Measurements from ENCODE around the gene SORL1.
A peak's percentile ranks its signal among the peaks of the same experiment; 100 is the strongest.
"Not testable (repeated sequence)": the region's sequence is repeated elsewhere in the genome, so short reads cannot be mapped to it uniquely, and the experiment has no call there.

SORL1 gene, protein sequence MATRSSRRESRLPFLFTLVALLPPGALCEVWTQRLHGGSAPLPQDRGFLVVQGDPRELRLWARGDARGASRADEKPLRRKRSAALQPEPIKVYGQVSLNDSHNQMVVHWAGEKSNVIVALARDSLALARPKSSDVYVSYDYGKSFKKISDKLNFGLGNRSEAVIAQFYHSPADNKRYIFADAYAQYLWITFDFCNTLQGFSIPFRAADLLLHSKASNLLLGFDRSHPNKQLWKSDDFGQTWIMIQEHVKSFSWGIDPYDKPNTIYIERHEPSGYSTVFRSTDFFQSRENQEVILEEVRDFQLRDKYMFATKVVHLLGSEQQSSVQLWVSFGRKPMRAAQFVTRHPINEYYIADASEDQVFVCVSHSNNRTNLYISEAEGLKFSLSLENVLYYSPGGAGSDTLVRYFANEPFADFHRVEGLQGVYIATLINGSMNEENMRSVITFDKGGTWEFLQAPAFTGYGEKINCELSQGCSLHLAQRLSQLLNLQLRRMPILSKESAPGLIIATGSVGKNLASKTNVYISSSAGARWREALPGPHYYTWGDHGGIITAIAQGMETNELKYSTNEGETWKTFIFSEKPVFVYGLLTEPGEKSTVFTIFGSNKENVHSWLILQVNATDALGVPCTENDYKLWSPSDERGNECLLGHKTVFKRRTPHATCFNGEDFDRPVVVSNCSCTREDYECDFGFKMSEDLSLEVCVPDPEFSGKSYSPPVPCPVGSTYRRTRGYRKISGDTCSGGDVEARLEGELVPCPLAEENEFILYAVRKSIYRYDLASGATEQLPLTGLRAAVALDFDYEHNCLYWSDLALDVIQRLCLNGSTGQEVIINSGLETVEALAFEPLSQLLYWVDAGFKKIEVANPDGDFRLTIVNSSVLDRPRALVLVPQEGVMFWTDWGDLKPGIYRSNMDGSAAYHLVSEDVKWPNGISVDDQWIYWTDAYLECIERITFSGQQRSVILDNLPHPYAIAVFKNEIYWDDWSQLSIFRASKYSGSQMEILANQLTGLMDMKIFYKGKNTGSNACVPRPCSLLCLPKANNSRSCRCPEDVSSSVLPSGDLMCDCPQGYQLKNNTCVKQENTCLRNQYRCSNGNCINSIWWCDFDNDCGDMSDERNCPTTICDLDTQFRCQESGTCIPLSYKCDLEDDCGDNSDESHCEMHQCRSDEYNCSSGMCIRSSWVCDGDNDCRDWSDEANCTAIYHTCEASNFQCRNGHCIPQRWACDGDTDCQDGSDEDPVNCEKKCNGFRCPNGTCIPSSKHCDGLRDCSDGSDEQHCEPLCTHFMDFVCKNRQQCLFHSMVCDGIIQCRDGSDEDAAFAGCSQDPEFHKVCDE (N-terminal part only)

GRCh38 chr11:121451986-121452608 lies at the start of gene SORL1:
TSS of gene SORL1 (plus strand) at chr11:121452314. CDS start at chr11:121452332, 18 bp downstream.
- peak; percentile 40 to 48 for DNase-seq (ENCODE audit: low read depth in 2 of 2)

- no peak for DNase-seq (ENCODE audit: low read depth in 2 of 2)
These were observed 46.5 kb upstream of the SORL1 start for GRCh38 chr11:121405646-121406045.

DNA sequence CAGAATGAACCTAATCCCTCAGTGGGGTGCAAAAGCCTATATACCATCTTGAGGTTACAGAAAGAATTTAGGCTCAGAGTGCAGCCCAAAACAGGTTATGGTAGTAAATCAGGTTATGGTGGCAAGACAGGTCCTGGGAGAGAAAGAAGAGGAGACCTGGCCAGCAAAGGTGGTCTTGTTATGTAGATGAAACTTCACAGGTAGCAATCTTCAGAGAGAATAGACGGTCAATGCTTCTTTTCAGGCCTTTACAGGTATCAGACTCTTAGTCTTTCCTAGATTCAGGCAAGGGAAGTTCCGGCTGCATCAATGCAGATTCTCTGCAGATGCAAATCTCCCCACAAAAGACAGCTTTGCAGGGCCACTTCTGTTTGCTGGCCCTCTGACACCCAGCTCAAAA lies 45.8 kb upstream of the SORL1 start:
- no peak for DNase-seq (ENCODE audit: low read depth in 2 of 2)

- DNase-seq (ENCODE audit: low read depth in 2 of 2): no peak
These were observed 43.3 kb upstream of the SORL1 start for GRCh38 chr11:121408830-121409229.

DNA sequence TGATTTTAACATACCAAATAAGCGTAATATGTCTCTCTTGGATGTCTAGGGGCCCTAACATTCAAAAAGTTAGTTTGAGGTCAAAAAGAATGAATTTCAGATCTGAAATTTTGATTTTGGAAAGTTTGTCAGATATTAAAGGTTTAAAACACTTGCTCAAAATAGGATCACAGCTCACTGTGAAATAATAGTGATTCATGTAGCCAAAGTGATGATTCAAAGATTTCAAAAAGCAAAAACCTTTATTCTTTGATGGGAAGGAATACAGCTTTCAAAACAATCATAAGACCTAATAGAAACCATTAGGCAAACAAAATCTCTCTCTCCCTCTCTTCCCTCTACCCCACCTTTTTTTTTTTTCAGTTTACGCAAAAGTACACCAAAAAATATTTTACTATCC lies 42.1 kb upstream of the SORL1 start:
- not testable (repeated sequence) for DNase-seq (ENCODE audit: low read depth in 2 of 2)

- not testable (repeated sequence) for DNase-seq (ENCODE audit: low read depth in 2 of 2)
These were observed 40.8 kb upstream of the SORL1 start for GRCh38 chr11:121411330-121411729.

DNA sequence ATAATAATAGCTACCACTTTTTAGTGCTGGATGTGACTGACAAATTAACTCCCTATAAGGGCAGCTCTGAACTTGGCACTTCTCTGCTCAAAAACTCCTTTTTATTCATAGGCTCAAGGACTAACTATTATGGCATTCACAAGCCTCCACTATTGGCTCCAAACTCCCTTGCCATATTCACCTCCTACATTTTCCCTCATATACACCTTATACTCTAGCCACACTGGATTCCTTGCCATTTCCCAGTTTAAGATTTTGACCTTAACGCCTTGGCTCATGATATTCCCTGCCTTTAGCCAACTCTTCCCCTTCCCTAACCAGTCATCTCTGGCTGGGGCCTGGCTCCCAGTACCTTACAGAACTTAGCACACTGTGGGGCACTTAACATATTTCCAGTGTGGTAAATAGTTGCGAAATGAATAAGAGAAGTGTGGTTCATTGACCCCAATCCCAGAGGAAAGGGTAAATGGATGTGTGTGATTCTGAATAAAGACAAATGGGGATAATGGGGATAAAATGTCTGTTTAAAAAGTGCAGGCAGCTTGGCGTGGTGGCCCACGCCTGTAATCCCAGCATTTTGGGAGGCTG lies 40.0 kb upstream of the SORL1 start:
- no peak for DNase-seq (ENCODE audit: low read depth in 2 of 2)

- DNase-seq (ENCODE audit: low read depth in 2 of 2): no peak
These were observed 39.3 kb upstream of the SORL1 start for GRCh38 chr11:121412711-121413415.

DNA sequence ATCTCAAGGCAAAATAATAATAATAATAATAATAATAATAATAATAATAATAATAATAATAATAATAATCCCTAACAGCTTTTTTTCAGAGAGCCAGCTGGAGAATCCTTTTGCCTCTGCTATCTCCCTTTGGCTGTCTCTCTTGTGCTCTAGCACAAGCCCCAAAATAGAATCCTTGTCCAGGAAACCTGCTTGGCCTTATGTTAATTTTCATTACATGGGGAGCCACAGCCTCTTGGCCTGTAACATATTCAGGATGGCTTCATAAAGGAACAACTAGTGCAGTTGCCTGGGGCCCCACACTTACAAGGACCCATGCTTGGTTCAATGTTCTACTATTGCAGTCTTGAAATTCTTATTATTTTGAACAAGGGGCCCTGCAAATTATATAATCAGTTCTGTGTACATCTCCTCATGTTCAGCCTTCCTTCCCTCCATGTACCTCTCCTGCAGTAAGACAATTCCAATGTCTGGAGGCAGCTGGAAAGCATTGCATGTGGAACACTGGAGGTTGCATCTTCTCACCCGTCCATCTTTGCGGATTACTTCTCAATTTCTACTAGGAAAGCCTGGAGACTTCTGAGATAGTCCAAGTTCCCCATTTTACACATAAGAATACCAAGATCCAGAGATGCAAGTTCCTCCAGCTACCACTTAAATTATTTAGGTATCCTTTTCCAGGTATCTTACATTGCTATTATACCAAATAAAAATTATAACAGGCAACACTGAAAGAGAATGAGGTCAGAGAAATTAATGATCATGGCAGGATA lies 37.8 kb upstream of the SORL1 start:
- DNase-seq (ENCODE audit: low read depth in 2 of 2): no peak

DNA sequence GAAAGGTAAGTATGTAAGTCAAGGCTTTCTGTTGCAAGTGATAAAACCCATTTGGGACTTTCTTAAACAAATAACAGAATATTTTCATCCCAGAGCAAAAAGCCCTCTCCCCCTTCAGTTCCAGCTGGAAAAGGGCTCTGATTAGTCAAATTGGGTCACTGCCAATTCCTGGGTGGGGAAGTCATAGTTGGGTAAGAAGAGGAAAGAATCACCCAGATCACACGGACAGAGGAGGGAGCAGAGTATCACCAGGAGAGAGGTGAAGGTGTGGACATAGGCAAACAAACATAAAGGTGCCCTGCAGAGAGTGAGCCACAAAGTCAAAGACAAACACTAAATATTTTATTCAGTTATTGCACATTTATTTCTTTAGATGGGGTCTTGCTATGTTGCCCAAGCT lies 36.3 kb upstream of the SORL1 start:
- no peak for DNase-seq (ENCODE audit: low read depth in 2 of 2)

GRCh38 chr11:121417055-121417551 lies 35.0 kb upstream of the SORL1 start:
- no peak for DNase-seq (ENCODE audit: low read depth in 2 of 2)

- no peak for DNase-seq (ENCODE audit: low read depth in 2 of 2)
These were observed 34.5 kb upstream of the SORL1 start for GRCh38 chr11:121417607-121418006.

DNA sequence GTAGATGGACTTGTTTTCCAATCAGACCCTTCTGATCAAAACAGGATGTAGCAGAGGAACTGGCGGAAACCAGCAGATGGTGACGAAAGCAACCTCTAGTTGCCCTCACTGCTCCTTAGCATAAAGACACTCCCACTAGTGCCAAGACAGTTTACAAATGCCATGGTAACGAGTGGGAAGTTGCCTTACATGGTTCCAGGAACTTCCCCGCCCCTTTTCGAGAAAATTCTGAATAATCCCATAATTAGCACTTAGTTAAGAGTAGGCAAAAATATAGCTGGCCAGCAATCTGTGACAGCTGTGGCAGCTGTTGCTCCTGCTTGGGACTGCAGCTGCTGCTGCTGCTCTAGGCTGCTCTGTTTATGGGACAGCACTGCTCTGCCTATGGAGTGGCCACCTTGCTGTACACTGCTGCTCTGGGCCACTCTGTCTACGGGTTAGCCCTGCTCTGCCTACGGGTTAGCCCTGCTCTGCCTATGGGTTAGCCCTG lies 33.4 kb upstream of the SORL1 start:
- DNase-seq (ENCODE audit: low read depth in 2 of 2): peak in 1 of 2 donors; percentile 3

- no peak for DNase-seq (ENCODE audit: low read depth in 2 of 2)
These were observed 32.3 kb upstream of the SORL1 start for GRCh38 chr11:121419836-121420235.

DNA sequence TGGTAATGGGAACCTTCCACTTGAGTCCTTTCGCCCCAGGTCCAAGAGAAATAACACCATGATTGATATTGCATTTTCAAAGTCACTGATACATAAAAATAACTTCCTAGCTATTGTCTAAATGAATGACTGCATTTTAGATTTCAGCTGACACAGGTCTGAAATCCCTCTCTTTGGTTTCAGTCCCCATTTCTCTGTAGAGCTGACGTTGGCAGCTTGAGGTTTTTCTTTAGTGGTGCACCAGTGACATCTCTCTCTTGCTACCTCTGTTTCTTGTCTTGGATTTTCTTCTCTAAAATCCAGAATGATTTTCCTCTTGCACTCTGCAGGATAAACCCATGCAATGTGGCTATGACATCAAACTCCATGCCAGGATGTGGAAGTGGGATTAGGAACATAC lies 31.7 kb upstream of the SORL1 start:
- no peak for DNase-seq (ENCODE audit: low read depth in 2 of 2)

DNA sequence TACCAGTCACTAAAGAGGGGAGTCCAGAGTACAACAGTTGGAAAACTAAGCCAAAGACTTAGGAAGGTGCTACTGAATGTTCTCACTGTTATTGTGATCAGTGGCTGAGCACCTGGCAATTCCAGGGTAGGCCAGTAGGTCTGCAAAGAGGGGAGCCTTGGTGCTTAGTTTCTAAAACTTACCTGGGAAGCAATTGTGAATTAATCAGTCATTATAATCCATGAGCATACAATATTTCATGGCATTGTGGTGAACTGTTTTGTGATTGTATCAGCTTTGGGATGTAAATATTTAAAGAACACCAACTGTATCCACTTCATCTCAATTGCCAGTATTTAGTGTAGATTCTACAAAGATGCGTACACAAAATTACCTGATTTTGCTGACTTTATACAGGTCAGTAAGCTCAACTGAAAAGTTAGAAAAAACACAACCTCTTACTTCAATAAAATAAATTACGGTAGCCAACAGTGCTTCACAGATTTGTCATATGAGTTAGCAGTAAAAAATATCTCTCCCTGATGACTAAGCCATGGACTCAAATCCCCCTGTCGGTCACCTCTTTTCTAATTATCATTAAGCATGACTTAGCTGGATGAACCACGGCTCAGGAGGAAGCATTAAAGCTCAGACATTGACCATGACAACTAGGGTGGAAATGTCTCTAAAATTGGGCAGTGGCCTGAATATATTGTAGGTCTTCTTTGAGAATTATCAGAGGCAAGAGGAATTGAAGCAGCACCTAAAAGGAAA lies 30.8 kb upstream of the SORL1 start:
- DNase-seq (ENCODE audit: low read depth in 2 of 2): no peak

DNA sequence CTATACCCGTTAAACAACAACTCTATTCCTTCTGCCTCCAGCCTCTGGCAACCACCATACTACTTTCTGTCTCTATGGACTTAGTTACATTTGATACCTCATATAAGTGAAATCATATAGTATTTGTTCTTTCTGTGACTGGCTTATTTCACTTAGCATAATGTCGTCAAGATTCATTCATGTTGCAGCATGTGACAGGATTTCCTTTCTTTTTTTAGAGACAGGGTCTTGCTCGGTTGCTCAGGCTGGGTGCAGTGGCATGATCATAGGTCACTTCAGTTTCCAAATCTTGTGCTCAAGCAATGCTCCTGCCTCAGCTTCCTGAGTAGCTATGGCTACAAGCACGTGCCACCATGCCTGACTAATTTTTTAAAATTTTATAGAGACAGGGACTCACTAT lies 29.4 kb upstream of the SORL1 start:
- no peak for DNase-seq (ENCODE audit: low read depth in 2 of 2)

GRCh38 chr11:121425828-121426227 lies 26.3 kb upstream of the SORL1 start:
- DNase-seq (ENCODE audit: low read depth in 2 of 2): no peak

All from stimulated activated CD8-positive, alpha-beta memory T cell treated with anti-CD3 and anti-CD28 coated beads, Interleukin-7, amount 100 ng/mL, for 1 hour (primary cell).